ENCODE data around the gene TMEM163.

DNA sequence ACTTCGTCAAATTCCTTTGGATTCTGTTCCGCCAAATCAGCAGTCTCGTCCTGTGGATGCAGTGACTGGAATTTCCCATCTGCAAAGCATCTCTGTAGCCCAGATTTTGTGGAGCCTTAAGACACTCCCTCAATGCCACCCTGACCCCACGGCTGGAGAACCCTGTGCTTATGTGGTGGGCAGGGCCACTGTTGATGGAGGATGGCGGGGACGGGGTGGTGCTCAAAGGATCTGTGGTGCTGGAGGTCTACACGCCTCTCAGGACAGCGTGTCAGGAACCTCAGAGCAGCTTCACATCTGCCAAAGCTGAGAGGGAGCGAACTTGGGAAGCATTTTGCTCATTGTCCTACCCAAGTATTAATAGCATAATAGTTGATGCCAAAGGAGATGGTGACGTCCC is 264.8 kb downstream of the TMEM163 start:
- TF ChIP-seq, protein P1, sequence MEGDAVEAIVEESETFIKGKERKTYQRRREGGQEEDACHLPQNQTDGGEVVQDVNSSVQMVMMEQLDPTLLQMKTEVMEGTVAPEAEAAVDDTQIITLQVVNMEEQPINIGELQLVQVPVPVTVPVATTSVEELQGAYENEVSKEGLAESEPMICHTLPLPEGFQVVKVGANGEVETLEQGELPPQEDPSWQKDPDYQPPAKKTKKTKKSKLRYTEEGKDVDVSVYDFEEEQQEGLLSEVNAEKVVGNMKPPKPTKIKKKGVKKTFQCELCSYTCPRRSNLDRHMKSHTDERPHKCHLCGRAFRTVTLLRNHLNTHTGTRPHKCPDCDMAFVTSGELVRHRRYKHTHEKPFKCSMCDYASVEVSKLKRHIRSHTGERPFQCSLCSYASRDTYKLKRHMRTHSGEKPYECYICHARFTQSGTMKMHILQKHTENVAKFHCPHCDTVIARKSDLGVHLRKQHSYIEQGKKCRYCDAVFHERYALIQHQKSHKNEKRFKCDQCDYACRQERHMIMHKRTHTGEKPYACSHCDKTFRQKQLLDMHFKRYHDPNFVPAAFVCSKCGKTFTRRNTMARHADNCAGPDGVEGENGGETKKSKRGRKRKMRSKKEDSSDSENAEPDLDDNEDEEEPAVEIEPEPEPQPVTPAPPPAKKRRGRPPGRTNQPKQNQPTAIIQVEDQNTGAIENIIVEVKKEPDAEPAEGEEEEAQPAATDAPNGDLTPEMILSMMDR (IDR thresholded peaks at IDR 0.05; ENCODE audit: poor library complexity), result no peak
- TF ChIP-seq EZH2 (IDR thresholded peaks at IDR 0.05; ENCODE audit: borderline replicate concordance), result no peak

Measured in hepatocyte (in vitro differentiated cells).